ENCODE data around the gene ADGRE3.

DNA sequence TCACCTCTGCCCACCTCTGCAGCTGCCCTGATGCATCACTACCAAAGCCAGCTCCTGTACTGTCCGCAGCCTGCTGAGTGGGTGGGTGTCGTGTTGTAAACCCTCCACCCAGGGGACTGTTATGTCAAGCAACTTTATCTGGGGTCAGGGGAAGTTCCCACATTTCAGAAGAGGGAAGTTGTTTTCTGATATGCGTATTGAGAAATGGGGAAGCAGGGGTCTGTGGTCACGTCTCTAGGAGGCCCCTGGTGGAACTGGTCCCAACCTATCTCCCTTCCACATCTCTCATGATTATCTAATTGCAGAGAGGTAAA lies 60.6 kb downstream of the ADGRE3 start:
- TF ChIP-seq, protein P1, sequence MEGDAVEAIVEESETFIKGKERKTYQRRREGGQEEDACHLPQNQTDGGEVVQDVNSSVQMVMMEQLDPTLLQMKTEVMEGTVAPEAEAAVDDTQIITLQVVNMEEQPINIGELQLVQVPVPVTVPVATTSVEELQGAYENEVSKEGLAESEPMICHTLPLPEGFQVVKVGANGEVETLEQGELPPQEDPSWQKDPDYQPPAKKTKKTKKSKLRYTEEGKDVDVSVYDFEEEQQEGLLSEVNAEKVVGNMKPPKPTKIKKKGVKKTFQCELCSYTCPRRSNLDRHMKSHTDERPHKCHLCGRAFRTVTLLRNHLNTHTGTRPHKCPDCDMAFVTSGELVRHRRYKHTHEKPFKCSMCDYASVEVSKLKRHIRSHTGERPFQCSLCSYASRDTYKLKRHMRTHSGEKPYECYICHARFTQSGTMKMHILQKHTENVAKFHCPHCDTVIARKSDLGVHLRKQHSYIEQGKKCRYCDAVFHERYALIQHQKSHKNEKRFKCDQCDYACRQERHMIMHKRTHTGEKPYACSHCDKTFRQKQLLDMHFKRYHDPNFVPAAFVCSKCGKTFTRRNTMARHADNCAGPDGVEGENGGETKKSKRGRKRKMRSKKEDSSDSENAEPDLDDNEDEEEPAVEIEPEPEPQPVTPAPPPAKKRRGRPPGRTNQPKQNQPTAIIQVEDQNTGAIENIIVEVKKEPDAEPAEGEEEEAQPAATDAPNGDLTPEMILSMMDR (IDR thresholded peaks at IDR 0.05; ENCODE audit: insufficient read depth, low read depth, low read length), result no peak
- no peak for TF ChIP-seq EZH2 (IDR thresholded peaks at IDR 0.05; ENCODE audit: insufficient read depth, low read length)
